ENCODE results near the gene ACRV1. TPM values are rescaled to one million over a fixed set of nuclear protein-coding genes. Genes with fewer than 3 reads are reported as not detected.

Gene ACRV1
- polyA plus RNA-seq, 4 donors = 0.75 to 1.3 (median 0.87) TPM

- DNase-seq (ENCODE audit: low read depth in 4 of 4, low spot score in 3 of 4) = no peak
These were observed 18.0 kb downstream of the ACRV1 start for GRCh38 chr11:125662689-125663088.

- no peak for DNase-seq (ENCODE audit: low read depth in 4 of 4, low spot score in 3 of 4)
These were observed 31.0 kb downstream of the ACRV1 start for GRCh38 chr11:125649465-125650166.

- DNase-seq (ENCODE audit: low read depth in 4 of 4, low spot score in 3 of 4) = no peak
These were observed 34.8 kb downstream of the ACRV1 start for GRCh38 chr11:125645871-125646270.

DNA sequence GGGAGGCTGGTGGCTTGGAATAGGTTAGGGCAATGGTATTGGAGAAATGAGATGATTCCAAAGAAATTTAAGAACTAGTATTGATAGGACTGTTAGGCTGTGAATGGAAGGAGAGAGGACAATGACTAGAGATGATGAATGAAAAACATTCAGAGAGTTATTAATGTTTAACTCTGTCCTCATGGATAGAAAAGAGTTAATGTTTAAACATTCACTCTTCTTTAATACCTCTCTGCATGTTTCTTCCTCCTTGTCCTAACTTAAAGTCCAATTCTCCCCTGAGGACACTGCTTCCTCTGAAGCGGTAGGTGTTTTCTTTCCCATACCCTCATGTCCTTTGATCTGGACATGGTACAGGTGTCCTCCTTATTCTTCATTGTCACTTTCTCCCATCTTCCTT is 42.3 kb downstream of the ACRV1 start:
- DNase-seq (ENCODE audit: low read depth in 4 of 4, low spot score in 3 of 4) = no peak

DNA sequence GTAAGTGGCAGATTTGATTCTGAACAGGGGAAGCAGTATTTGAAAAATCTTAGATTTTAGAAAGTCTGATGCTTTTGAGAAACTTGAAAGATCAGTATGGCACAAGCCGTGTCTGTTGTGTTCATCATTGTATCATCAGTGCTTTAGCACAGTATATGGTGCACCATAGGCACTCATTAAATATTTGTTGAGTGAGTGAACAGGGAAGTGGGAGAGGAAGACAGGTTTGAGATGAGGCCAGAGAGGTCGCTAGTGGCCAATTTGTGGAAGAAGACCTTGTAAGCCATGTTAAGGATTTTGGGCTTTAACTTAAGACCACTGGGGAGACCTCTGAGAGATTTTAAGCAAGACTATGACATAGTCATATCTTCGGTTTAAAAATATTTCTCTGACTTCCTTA is 42.8 kb downstream of the ACRV1 start:
- DNase-seq (ENCODE audit: low read depth in 4 of 4, low spot score in 3 of 4) = no peak

DNA sequence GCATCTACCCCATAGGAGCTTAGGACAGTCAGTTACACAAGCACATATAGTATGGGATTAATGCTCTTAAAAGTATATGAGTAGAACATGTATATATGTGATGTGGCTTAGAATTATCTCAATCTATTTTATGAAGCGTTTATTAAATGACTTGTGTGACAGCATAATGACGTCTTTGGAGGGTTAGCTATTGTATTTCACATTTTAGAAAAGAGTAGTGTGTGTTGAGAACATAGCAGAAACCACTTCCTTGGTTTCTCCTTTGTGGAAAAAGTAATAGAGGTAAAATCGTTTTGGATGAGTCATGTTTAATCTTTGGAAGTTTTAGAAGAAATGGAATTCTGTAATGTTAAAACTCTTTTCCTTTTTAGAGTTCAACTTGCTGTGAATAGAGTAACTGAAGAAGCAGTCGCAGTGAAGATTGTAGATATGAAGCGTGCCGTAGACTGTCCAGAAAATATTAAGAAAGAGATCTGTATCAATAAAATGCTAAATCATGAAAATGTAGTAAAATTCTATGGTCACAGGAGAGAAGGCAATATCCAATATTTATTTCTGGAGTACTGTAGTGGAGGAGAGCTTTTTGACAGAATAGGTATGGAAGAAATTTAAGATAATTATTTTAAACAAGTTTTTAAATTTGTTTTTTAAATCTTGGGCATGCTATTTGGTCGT is 53.3 kb downstream of the ACRV1 start:
- no peak for DNase-seq (ENCODE audit: low read depth in 4 of 4, low spot score in 3 of 4)

- DNase-seq (ENCODE audit: low read depth in 4 of 4, low spot score in 3 of 4) = peak; percentile 34 to 37 (median 36)
These were observed 54.2 kb downstream of the ACRV1 start for GRCh38 chr11:125626288-125626950.

- DNase-seq (ENCODE audit: low read depth in 4 of 4, low spot score in 3 of 4) = peak; percentile 90 to 96 (median 90)
These were observed 54.9 kb downstream of the ACRV1 start for GRCh38 chr11:125625630-125626287.

GRCh38 chr11:125625225-125625629 is 55.4 kb downstream of the ACRV1 start:
- DNase-seq (ENCODE audit: low read depth in 4 of 4, low spot score in 3 of 4) = no peak

DNA sequence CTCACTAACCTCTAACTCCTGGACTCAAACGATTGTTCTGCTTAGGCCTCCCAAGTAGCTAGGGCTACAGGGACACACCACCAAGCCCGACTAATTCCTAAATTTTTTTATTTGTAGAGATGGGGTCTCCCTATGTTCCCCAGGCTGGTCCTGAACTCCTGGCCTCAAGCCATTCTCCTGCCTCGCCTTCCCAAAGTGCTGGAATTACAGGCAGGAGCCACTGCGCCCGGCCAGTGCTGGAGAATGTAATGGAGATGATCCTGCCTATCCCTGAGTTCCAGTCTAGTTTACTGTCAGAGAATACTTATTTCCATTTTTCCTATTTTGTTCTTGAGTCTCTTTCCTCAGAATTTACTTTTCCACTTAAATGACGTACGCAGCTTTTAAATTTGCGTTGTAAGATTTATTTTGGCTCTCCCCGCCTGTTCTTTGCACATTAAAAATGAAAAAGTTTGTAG is 55.9 kb downstream of the ACRV1 start, which contains the start of gene CHEK1:
CHEK1 (plus strand) TSS at position 408 of the 458 bp plus-strand sequence. CDS start 1,606 bp downstream, outside the sequence.
- DNase-seq (ENCODE audit: low read depth in 4 of 4, low spot score in 3 of 4) = no peak

GRCh38 chr11:125623064-125623463 is 57.6 kb downstream of the ACRV1 start:
- DNase-seq (ENCODE audit: low read depth in 4 of 4, low spot score in 3 of 4) = no peak

- no peak for DNase-seq (ENCODE audit: low read depth in 4 of 4, low spot score in 3 of 4)
These were observed 58.7 kb downstream of the ACRV1 start for GRCh38 chr11:125621995-125622394.

Other genes with a start within 250 kb of the ACRV1 start
- gene FEZ1, start 184.6 kb downstream of the ACRV1 start, polyA plus RNA-seq (ENCODE audit: insufficient read length in 4 of 4) = 10 to 100 TPM in 3 of 4 donors, 1 to 10 TPM in 1; 8.9 to 10.7 (median 10.3) TPM
- gene EI24, start 111.4 kb downstream of the ACRV1 start, polyA plus RNA-seq (ENCODE audit: insufficient read length in 4 of 4) = 100 to 1,000 TPM; 110 to 130 (median 121) TPM
- gene STT3A, start 88.0 kb downstream of the ACRV1 start, polyA plus RNA-seq (ENCODE audit: insufficient read length in 4 of 4) = 100 to 1,000 TPM; 192 to 228 (median 210) TPM
- 10 to 100 TPM; 23.7 to 31.8 (median 26.3) TPM for gene CHEK1, start 55.7 kb downstream of the ACRV1 start, polyA plus RNA-seq (ENCODE audit: insufficient read length in 4 of 4)
- not detected for gene PATE1, start 65.4 kb upstream of the ACRV1 start, polyA plus RNA-seq (ENCODE audit: insufficient read length in 4 of 4)
- under 1 TPM in 1 of 4 donors, not detected in 3; 0.11 TPM for gene PATE2, start 98.0 kb upstream of the ACRV1 start, polyA plus RNA-seq (ENCODE audit: insufficient read length in 4 of 4)
- not detected for gene PATE3, start 107.3 kb upstream of the ACRV1 start, polyA plus RNA-seq (ENCODE audit: insufficient read length in 4 of 4)
- gene PATE4, start 152.5 kb upstream of the ACRV1 start, polyA plus RNA-seq (ENCODE audit: insufficient read length in 4 of 4) = under 1 TPM in 2 of 4 donors, not detected in 2; 0.12 to 0.13 TPM
- 10 to 100 TPM; 10.3 to 14.0 (median 13.4) TPM for gene HYLS1, start 206.8 kb upstream of the ACRV1 start, polyA plus RNA-seq (ENCODE audit: insufficient read length in 4 of 4)
- 10 to 100 TPM; 15.7 to 21.0 (median 17.7) TPM for gene PUS3, start 222.4 kb upstream of the ACRV1 start, polyA plus RNA-seq (ENCODE audit: insufficient read length in 4 of 4)
- 1 to 10 TPM; 4.6 to 5.0 (median 5.0) TPM for gene DDX25, start 223.7 kb upstream of the ACRV1 start, polyA plus RNA-seq (ENCODE audit: insufficient read length in 4 of 4)